Natural killer cell (primary cell): ENCODE data around the gene ZNF10. TPM values are rescaled to one million over a fixed set of nuclear protein-coding genes. Genes with fewer than 3 reads are reported as not detected.
A peak's percentile ranks its signal among the peaks of the same experiment; 100 is the strongest.

Source experiments
- ATAC-seq, 3 donors: fragments of 150-1000 bp in 2 of 3; fragments of 200-7000 bp in 1 of 3; cut with Tn5 transposase; 1 replicate in 1 of 3; 2 replicates in 2 of 3; pipeline ENCODE4 v1.10.0; 2021; ENCODE audit warnings: mild to moderate bottlenecking in 2 of 3, moderate library complexity in 2 of 3
- DNase-seq, 2 donors: peaks; one replicate each; pipeline versions ENCODE4 v3.0.0 to v3.0.0-alpha.2; 2013 to 2021; ENCODE audit warnings: mixed read lengths in 1 of 2
- H3K27ac ChIP-seq: one replicate; pipeline ENCODE4 v1.5.1; 2013; ENCODE audit warnings: mild to moderate bottlenecking, low read length
- H3K27me3 ChIP-seq: one replicate; pipeline ENCODE4 v1.6.1; 2013; ENCODE audit warnings: low read length; ENCODE audit not compliant: control insufficient read depth, insufficient read depth
- H3K36me3 ChIP-seq: one replicate; pipeline ENCODE4 v1.6.1; 2013; ENCODE audit warnings: low read length; ENCODE audit not compliant: control insufficient read depth, insufficient read depth
- H3K4me1 ChIP-seq: one replicate; pipeline ENCODE4 v1.6.1; 2013; ENCODE audit warnings: low read length; ENCODE audit not compliant: control insufficient read depth, insufficient read depth
- H3K4me3 ChIP-seq: one replicate; pipeline ENCODE4 v1.5.1; 2013; ENCODE audit warnings: low read length
- H3K9me3 ChIP-seq: one replicate; pipeline ENCODE4 v1.6.1; 2013; ENCODE audit warnings: low read length; ENCODE audit not compliant: control insufficient read depth, insufficient read depth
- H3K27ac Mint-ChIP-seq, 2 donors: one replicate each; pipeline ENCODE4 v1.8.0; 2022; ENCODE audit warnings: mild to moderate bottlenecking in 2 of 2, mixed read lengths in 2 of 2, moderate library complexity in 1 of 2
- H3K27me3 Mint-ChIP-seq, 2 donors: one replicate each; pipeline ENCODE4 v1.8.0; 2022; ENCODE audit warnings: low read depth in 2 of 2, mixed read lengths in 2 of 2
- H3K36me3 Mint-ChIP-seq: one replicate; pipeline ENCODE4 v1.8.0; 2022; ENCODE audit warnings: mixed read lengths
- H3K4me1 Mint-ChIP-seq, 2 donors: one replicate each; pipeline ENCODE4 v1.8.0; 2022; ENCODE audit warnings: mixed read lengths in 2 of 2
- H3K4me3 Mint-ChIP-seq: one replicate; pipeline ENCODE4 v1.8.0; 2022; ENCODE audit warnings: mild to moderate bottlenecking, moderate library complexity, mixed read lengths
- H3K9me3 Mint-ChIP-seq, 2 donors: one replicate each; pipeline ENCODE4 v1.8.0; 2022; ENCODE audit warnings: mixed read lengths in 2 of 2
- CTCF ChIP-seq: fragments of 200-600 bp; IDR thresholded peaks from one replicate; pipeline ENCODE4 v1.8.0; 2022; ENCODE audit warnings: antibody characterized with exemption
- WGBS: methylation state at CpG from one replicate; pipeline ENCODE4 v1.1.7; 2013; ENCODE audit warnings: missing lambda C conversion rate; ENCODE audit not compliant: insufficient coverage; 5-methylcytosine and 5-hydroxymethylcytosine counted together
- intact Hi-C: fragments of 100-400 bp; cut with micrococcal nuclease; formaldehyde crosslinking; loops from one replicate; pipeline ENCODE4 v1.14.2; 2022
- total RNA-seq, 4 donors: library from RNA; stranded (reverse); fragments of 120-200 nt in 1 of 4; gene quantifications; one replicate each; pipeline versions ENCODE4 v1.2.3 to v1.2.4, GENCODE V29; 2013 to 2022

Gene ZNF10
- total RNA-seq, 3 donors from 2014 or later (not counting 1 experiment from before 2014, with no cell fraction given), result 12.9 to 27.9 (median 26.0) TPM

GRCh38 chr12:133130808-133131128 lies 341 bp downstream of the ZNF10 start:
- Mint-ChIP-seq H3K4me3 (peak overlapping the region; percentile 95), H3K27me3 (no peaks in the 10 kb centered on the region), H3K27ac (peak overlapping the region; percentile 99 to 100), H3K4me1 (peaks cover 20 to 24% of the 10 kb centered on the region in 2 donors), H3K36me3 (peaks cover 51% of the 10 kb centered on the region), H3K9me3 (peaks cover 11 to 25% of the 10 kb centered on the region in 2 donors)
- Histone ChIP-seq H3K27ac (peak overlapping the region; percentile 99), H3K4me3 (peak overlapping the region; percentile 80), H3K9me3 (peaks cover 54% of the 10 kb centered on the region), H3K4me1 (peaks cover 9% of the 10 kb centered on the region), H3K36me3 (peaks cover 6% of the 10 kb centered on the region), H3K27me3 (no peaks in the 10 kb centered on the region)
- ATAC-seq, result peak; percentile 6 to 11 (median 9)
- DNase-seq, result no peak
- 3% methylated on average over 13 of the region's 17 CpGs for WGBS
- intact Hi-C loops, result loop anchor here (1.0 kb wide), 4 partner anchors 50 to 144 kb away; partner anchors contain the start of genes ZNF140, ZNF26, ZNF268 and ZNF84
- TF ChIP-seq CTCF, result no peak

GRCh38 chr12:133135747-133136146 lies 5.3 kb downstream of the ZNF10 start:
- H3K9me3 ChIP-seq, result peaks cover 49% of the 10 kb centered on the region
- H3K27ac Mint-ChIP-seq, result no peak overlapping the region

DNA sequence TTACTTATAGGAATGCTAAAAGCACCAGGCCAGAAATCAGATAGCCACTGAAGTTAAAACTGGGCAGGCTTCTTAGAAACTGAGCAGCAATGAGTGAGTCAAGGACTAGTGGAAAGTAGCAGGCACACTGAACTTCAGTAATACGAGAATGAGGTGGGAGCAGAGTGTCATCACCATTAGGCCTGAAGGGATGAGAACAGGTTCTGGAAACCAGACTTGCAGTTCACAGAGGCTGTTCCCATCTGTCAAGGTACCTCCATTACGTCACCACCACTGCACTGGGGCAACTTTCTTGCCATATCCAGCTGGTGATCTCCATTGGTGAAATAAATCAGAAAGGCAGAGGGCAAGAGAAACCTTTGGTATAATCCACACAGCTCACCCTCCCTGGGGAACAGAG lies 15.6 kb downstream of the ZNF10 start:
- no peak overlapping the region for H3K4me3 ChIP-seq
- peaks cover 76% of the 10 kb centered on the region for H3K36me3 Mint-ChIP-seq
- H3K27ac ChIP-seq, result no peak overlapping the region
- no peaks in the 10 kb centered on the region for H3K27me3 Mint-ChIP-seq
- 94% methylated on average over 2 of the region's 2 CpGs for WGBS
- H3K27me3 ChIP-seq, result no peaks in the 10 kb centered on the region
- TF ChIP-seq CTCF, result no peak
- ATAC-seq (no peak), DNase-seq (no peak)
- H3K9me3 Mint-ChIP-seq, result peaks cover 14 to 41% of the 10 kb centered on the region in 2 donors
- H3K4me1 ChIP-seq, result no peaks in the 10 kb centered on the region
- H3K4me1 Mint-ChIP-seq, result no peaks in the 10 kb centered on the region
- H3K9me3 ChIP-seq, result peaks cover 57% of the 10 kb centered on the region
- no peak overlapping the region for H3K27ac Mint-ChIP-seq
- H3K4me3 Mint-ChIP-seq, result no peak overlapping the region
- peaks cover 23% of the 10 kb centered on the region for H3K36me3 ChIP-seq
- intact Hi-C loops, result no loop called here

More at GRCh38 chr12:133135747-133136146, 5.3 kb downstream of the ZNF10 start:
- Mint-ChIP-seq H3K27me3 (no peaks in the 10 kb centered on the region), H3K4me3 (no peak overlapping the region), H3K36me3 (peaks cover 71% of the 10 kb centered on the region), H3K9me3 (peaks cover 29 to 39% of the 10 kb centered on the region in 2 donors), H3K4me1 (peaks cover 10 to 15% of the 10 kb centered on the region in 2 donors)
- WGBS, result 92% methylated on average over 2 of the region's 2 CpGs
- Histone ChIP-seq H3K4me3 (no peak overlapping the region), H3K36me3 (peaks cover 12% of the 10 kb centered on the region), H3K27ac (no peak overlapping the region), H3K27me3 (no peaks in the 10 kb centered on the region), H3K4me1 (peaks cover 2% of the 10 kb centered on the region)
- DNase-seq (no peak), ATAC-seq (no peak)
- TF ChIP-seq CTCF, result no peak
- intact Hi-C loops, result no loop called here

GRCh38 chr12:133156125-133156690 lies 25.8 kb downstream of the ZNF10 start:
- H3K4me3 Mint-ChIP-seq, result no peak overlapping the region
- no peak overlapping the region for H3K27ac Mint-ChIP-seq
- WGBS, result no CpG with 5 or more reads among the region's 2 CpGs
- H3K9me3 Mint-ChIP-seq, result peaks cover 12 to 52% of the 10 kb centered on the region in 2 donors
- Histone ChIP-seq H3K27me3 (no peaks in the 10 kb centered on the region), H3K27ac (no peak overlapping the region), H3K4me3 (no peak overlapping the region), H3K9me3 (peaks cover 49% of the 10 kb centered on the region), H3K36me3 (peaks cover 39% of the 10 kb centered on the region), H3K4me1 (no peaks in the 10 kb centered on the region)
- TF ChIP-seq CTCF, result no peak
- DNase-seq, result no peak
- intact Hi-C loops, result no loop called here
- peaks cover 89% of the 10 kb centered on the region for H3K36me3 Mint-ChIP-seq
- no peak for ATAC-seq
- H3K4me1 Mint-ChIP-seq, result no peaks in the 10 kb centered on the region
- H3K27me3 Mint-ChIP-seq, result no peaks in the 10 kb centered on the region
